NOMO-1 treated with dmso at 0.1 percent for 144 hours (cell line): ENCODE data around the gene FKBP1A.

Source experiments
- DNase-seq: peaks from one replicate; lab custom pipeline; 2025; ENCODE audit not compliant: unreplicated experiment; lab: John Stamatoyannopoulos, UW

FKBP1A gene

DNA sequence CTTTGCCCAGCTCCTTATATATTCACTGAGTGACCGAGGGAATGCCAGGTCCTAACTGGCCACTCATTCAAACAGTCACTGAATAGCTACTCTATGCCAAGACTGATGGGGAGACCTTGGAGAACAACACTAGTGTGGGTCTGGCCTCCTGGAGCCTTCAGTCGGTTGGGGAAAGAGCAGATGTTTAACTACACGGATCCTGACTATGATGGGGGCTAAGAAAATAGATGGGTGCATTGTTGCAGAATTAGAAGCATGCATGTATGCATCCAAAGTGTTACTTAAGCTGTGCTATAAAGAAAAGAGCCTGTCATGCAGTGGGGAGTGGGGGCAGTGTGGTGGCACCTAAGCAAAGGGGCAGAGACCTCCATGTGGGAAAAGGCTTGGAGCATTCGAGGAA is 6.5 kb downstream of the FKBP1A start:
- DNase-seq: no peak

DNA sequence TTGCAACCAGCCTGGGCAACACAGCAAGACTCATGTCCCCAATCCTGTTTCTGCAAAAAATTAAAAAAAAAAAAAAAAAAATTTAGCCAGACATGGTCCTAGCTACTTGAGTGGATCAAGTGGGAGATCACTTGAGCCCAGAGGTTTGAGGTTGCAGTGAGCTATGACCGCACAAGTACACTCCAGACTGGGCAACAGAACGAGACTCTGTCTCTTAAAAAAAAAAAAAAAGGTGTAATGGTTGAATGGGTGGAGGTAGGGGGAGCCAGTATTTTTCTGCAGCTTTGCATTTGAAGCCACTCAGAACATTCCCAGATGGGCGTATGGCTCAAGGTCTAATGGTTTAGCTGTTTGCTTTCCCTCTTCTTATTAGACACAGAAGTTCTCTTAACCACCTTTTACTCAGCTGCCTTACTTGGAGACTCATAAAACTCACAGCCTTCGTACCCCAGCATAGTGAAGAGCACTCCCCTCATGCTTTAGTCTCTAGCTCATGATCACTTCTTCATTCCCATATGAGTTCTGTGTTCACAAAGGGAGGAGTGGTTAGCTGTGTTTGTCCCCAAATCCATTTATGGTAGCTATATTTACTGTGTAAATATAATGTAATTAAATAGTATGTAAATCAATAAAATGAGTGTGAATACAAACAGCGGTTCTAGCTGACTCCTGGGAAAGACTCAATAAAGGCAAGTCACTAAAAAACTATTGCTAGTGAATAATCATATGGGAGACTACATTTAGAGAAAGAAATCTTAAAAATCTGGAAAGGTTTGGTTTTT is 9.0 kb downstream of the FKBP1A start:
- no peak for DNase-seq

DNA sequence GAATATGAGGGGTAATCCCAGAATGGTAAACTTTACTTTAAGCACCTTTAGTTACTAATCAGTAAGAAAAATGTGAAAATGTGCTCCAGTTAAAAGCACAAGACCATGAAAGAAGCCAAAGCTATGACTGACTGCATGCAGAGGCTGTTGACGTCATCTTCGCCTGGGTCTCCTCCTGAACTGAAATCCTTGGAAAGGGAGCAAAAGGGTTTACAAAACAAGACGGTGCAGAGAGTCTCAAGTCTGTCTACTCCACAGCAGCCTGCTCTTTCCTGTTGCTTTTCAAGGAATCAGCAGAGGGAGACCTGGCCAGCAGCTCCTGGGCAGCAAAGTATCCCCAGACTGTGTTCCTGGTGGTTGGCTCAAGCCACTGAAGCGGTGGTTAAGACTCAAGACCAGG is 10.2 kb downstream of the FKBP1A start:
- no peak for DNase-seq

DNA sequence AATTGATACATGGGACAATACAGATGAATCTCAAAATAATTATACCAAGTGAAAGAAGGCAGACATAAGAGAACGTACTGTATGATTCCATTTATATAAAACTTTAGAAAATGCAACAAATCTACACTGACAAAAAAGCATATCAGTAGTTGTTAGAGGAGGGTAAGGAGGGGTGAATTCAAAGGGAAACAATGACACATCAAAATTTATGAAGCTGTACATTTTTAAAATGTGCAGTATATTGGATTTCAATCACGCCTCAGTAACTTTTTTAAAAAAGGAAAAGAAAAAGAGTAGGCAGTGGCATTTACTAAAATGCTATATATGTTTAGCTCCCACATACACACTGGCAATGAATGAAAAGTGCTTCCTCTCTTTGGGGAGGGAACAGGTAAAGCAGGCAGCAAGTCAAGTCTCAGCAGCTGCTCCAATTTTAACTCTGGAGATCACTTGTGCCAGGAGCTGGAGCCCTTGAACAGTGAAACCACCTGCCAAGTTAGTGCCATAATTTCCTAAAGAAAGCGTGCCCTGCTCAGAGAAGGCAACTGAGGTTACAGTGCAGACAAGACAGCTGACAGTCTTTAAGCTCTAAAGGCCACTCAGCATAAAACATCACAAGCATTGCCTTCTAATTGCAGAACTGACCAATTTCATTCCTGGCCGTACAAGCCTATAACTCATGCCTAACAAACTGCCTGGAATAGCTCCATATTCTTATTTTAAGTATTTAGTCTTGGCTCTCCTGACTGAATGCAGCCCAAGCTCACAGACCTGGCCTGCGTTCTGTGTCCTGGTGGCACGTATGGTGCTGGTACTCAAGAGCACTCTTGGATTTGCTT is 10.9 kb downstream of the FKBP1A start:
- no peak for DNase-seq

DNA sequence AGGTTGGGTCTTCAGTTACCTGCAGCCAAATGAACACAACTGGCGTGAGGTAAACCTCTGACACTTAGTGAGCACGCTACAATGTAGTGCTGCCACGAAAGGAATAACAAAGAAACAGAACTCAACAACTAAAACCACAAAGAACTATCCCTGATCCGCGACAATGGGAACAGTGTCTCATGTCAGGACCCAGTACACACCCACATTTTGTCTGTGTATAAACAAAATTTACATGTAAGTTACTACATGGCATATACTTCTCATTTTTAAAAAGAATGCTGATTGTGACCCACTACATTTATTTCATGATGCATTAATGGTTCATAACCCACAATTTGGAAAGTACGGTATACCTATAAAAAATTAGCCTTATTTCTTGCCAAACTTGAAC is 14.1 kb downstream of the FKBP1A start:
- no peak for DNase-seq

DNA sequence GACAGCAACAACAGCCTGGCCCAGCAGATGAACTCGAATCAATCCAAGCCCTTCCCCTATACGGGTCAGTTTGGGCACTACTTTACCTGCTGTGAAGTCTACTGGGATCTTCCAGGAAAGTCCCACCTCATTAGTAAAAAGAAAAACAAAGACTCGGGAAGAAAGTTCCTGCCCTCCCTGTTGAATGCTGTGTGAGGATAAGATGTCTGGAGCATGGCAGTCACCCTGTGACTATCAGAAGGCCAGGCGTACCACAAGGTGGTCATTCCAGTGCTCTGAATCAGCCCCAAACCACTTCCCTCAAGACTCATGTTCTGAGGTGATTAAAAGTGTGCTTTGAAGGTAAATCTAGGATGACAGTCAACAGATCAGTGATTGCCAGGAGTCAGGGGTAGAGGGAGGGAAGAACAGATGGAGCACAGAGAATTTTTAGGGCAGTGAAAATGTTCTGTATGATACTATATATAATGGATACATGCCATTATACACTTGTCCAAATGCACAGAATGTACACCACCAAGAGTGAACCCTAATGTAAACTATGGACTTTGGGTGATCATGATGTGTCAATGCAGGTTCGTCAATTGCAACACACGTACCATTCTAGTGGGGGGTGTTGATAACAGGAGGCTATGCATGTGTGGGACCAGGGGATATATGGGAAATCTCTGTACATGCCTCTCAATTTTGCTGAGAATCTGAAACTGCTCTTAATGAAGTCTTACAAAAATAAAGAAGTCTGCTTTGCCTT is 14.7 kb downstream of the FKBP1A start:
- DNase-seq: no peak

DNA sequence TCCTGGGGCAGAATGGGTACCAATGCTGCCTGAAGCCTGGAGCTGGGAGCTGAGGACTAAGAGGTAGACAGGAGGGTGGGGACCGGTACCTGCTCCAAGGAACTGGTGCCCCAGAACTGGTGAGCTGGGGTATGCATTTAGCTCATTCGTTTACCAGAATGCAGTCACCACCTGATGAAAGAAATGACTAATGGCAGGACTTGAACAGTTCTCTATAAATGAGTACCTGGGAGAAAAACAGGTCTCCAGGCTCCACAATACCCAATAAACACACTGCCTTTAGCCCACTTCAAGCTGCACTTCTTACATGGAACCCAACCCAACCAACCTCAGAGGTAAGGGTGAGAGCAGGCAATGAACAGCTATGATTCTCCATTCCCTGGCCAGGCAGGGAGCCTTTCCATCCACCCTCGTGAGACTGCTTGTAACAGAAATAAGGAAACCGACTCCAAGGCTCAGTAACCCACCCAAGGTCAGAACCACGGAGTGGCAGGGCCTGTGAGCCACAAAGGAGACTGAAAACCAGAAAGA is 15.4 kb downstream of the FKBP1A start:
- DNase-seq: no peak

DNA sequence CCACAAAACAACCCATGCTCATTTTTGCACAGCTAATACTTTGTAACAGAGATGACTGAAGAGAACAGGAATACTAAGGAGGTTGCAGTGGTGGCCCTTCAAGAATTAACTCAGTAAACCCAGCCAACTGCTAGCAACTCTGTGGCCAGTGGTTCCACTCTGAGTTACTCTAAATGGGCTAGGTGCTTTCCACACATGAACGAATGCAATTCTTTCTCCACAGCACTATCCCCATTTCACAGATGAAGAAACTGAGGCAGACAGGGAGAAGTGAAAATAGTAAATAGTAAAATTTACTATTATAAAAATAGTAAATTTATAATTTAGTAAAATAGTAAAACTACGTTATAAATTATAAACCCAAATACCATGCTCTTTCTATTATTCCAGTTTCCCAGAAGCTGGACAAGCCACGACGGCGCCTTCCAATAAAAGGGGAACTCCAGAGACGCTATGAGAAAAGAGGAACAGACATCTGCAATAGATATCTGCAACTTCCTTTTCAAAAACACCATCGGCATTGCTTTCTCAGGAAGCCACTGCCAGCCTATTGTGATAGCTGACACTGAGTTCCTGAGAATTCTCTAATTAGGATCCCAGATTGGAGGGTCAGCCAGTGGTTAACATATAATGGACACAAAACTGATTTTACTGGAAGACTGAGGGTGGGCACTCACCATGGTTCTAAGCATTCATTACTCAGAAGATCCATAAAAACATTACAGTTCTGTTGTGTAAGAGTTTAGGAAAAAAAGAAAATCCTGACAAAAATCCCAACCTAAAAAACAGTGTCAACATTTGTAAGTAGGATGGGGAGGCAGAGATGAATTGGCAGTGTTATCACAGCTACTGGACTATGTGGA is 16.2 kb downstream of the FKBP1A start:
- peak; percentile 64 for DNase-seq

DNA sequence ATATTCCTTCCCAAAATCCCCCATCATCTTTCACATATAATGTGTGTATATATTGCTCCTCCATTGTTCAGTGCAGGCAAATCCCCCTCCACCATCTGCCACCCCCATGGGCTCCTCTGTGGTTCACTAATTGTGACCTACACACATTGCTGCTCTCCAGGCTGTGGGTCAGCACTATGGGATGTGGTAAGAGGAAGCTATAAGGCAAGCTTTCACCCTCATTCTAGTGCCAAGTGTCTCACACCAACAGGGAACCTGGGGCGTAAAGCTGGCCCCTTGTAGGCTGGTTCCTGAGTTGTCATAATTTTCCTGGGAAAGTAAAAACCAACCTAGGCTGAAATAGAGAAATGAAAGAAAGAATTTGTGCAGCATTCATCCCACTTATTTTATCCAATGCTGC is 16.8 kb downstream of the FKBP1A start:
- peak; percentile 6 for DNase-seq

DNA sequence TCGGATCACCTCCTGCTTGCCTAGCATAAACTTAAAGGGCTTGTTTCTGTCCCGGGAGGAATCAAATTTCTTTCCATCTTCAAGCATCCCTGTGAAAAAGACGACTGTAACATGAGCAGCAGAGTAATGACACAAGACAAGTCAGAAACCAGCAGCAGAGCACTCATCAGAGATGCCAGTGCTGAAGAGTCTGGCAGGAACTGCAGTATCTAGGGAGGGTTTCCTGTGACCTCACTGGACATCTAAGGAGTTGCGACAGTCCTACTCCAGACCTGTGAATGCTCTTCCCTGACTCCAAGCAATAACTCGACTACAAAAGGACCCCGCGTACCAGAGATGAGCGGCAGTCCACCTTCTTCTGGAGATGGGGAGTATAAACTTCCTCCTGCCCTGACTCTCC is 17.3 kb downstream of the FKBP1A start:
- DNase-seq: no peak

DNA sequence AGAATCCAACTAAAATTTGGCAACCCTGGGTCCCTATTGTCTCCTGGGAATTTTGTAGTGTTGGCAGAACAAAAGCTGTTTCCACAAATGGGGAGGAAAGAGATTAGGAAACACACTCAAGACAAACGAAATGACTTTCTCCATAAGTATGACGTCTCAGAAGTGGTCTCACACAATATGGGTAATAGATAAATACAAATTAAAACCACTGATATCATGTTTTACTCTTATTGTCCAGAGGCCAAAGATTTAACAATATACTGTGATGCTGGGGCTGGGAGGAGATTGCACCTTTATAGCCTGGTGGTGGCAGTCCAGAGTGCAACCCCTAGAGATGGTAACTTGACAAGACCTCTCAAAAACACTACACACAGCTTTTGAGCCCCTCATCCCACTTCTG is 18.6 kb downstream of the FKBP1A start:
- no peak for DNase-seq

DNA sequence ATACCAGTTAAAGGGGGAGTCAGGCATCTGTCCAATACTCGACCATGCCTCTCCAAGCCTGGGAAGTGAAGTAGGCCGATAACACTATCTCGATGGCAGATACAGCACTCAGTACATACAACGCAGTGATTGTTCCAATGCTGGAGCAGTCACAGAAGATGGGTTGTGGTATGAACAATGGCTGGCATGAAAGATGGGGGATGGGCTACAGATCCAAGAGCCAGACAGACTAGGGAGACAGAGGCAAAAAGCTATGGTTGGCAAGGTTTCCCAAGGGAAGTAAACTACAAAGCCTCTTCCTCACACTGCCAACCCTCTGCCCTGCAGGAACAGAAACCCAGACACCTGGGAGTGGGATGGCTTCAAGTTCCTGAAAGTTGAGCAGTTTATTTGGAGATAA is 19.2 kb downstream of the FKBP1A start:
- no peak for DNase-seq

DNA sequence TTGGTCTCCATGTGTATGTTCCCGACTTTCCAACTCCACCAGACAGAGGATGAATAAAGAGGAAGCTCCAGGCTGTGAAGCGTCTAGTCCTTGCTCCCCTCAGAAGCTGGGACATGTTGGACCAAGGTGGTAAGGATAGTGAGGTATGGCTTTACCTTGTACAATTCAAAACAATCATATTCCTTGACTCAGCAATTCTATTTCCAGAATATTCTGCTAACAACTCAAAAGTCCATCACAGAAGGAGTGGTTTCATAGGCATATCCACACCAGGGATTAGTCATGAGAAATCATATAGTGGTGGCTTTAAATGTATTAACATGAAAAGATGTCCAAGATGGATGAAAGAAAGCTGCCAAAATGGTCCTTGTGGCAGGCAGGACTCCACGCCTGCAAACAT is 19.8 kb downstream of the FKBP1A start:
- no peak for DNase-seq

DNA sequence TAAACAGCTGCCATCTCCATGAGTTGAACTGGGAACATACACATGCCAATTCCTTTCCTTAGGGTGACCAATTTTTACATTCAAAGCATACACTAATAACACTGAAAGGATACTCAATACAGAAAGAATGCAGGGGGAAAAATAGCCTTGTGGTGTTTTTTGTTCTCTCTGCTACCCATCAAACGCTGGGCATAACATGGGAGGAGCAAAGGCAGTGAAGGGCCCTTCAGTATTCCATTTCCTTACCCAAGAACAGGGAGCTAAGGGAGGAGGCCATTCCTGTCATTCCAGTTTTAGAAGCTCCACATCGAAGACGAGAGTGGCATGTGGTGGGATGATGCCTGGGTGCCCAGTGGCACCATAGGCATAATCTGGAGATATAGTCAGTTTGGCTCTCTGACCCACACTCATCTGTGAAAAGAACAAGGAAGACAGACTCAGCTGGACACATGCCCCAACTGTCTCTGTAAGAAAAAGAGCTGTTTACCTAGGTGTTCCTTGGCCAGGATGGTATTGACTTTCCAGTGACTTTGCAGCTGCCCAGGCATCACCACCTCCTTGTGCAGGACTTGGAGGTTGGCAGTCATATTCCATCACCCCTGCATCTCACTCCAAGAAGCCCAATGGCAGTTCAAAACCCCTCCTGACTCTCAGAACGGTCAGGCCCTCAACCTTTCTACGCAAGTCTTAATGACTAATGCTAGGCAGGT is 20.9 kb downstream of the FKBP1A start:
- no peak for DNase-seq

DNA sequence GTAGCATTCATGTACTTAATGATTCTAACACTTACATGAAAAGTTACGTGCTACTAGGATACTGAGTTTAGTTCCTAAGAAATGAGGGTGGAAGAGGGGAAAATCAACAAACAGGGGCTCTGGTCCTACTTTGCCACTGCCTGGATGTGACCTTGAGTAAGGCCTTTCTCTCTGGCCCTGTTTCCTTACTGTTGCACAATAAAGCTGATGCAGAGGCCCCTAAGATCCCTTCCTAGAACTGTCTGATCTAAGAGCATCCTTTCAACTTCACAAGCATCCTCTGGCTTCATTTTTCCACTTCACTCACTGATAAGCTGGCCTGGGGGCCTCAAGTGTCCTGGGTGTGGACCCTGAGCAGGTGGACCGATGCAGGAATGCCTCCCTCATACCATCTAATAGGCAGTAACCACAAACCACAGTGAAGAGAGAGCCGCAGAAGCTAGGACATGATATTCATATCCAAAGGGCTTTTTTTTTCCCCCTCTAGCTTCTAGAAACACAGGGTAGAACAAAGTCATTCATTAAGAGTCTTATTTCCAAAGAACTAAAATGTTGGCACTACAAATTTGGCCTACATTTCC is 21.6 kb downstream of the FKBP1A start:
- DNase-seq: no peak

DNA sequence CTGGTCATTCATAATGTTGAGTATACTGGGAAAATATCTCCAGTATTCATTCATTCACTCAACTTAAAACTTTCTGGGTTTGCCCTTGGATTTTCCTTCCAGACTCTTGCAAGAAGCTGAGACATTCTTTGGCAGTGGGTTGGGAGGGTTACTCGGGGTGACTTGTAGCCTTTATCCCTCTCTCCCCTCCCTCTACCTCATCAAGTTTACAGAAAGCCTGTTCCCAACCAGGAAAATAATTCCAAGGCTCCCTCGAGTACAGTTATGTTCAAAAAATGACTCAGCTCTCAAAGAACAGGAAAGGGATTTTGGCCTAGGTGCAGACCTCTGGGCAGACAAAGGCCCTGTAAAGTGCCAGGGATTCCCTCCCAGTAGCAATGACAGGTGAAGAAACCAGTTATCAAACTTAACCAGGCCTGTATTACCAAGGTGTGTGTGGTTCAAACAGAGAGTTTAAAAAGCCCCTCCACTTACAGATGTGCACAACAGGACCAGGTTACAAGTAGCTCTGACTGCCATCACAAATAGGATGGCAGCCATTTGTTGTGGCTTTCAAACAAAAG is 22.2 kb downstream of the FKBP1A start:
- DNase-seq: no peak

DNA sequence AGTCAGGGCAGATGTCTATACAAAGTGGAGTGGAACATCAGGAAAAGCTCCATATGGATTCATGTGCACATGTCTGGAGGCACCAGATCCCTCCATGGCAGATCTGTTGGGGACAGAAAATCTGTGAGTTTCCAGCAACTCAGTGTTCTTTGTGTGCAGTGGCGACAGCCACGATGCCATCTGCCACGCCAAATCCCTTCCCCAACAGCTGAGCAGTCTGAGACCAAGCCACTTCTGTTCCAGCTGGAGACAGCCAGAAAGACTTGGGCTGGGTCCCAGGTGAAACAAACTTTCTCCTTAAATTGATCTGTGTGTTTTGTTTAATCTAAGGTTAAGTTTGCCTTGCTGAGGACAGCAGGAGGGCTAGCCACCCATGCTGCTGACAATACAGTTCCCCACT is 22.9 kb downstream of the FKBP1A start:
- DNase-seq: no peak

DNA sequence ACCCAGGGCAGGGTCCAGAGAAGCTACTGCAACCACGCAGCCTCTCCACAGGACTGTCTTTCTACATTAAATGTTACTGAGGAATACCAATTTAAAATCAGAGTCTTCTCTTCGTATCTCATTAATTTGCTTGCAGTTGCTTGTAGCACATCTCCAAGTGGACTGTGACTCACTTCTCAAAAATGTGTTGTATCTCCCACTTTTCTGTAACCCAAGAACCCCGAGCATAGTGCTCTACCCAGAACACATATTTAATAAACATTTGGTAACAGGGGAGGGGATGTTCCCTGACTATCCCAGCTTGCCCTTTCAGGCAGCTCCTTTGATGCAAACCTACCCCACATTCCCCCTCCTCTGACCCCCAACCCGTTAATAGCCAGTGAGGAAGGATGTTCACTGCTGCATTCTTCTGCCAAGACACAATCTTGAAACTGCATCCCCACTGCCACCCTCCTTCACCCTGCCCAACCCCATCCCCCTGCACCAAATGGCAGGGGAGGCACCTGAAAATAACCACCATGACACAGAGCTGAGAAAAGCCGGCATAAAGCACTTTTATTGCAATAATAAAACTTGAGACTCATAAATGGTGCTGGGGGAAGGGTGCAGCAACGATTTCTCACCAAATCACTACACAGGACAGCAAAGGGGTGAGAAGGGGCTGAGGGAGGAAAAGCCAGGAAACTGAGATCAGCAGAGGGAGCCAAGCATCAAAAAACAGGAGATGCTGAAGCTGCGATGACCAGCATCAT is 24.2 kb downstream of the FKBP1A start:
- DNase-seq: no peak

DNA sequence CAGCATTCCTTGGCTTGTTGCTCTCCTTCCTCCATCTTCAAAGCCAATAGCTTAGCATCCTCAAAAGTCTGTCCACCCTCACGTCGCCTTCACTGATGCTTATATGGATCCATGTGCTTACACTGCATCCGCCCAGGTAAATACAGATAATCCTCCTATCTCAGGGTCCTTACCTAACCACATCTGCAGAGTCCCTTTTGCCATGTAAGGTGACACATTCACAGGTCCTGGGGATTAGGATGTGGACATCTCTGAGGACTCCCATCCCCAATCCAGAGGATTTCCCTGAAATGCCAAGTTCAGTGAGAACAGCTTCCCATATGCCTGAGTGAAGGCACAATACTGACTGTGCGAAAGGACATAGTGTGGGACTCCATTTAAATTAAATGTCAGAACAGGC is 25.4 kb downstream of the FKBP1A start:
- no peak for DNase-seq
